WTC11 (cell line): Measurements from ENCODE around the gene SETD2. TPM values are rescaled to one million over a fixed set of nuclear protein-coding genes. Genes with fewer than 3 reads are reported as not detected.

Source experiments
- ATAC-seq: fragments of 200-7000 bp; cut with Tn5 transposase; 2 replicates; pipeline ENCODE4 v1.10.0; 2021; ENCODE audit warnings: mild to moderate bottlenecking, moderate library complexity
- CTCF ChIA-PET: fragments of 300-600 bp; sonication (Branson Sonifier 250); formaldehyde crosslinking; loops from one replicate; lab custom pipeline; 2021; ENCODE audit warnings: antibody characterized with exemption; lab: Charles Lee
- POLR2A ChIA-PET: fragments of 350-600 bp; sonication (Branson Sonifier 250); formaldehyde crosslinking; loops from one replicate; lab custom pipeline; 2021; ENCODE audit warnings: antibody characterized with exemption; lab: Charles Lee
- DNase-seq: peaks from one replicate; pipeline ENCODE4 v3.0.0; 2021; ENCODE audit warnings: low spot score
- H3K27ac Mint-ChIP-seq: 2 replicates; pipeline ENCODE4 v1.8.0; 2021; ENCODE audit warnings: mixed read lengths
- H3K27me3 Mint-ChIP-seq: 2 replicates; pipeline ENCODE4 v1.8.0; 2021; ENCODE audit warnings: low read depth, mild to moderate bottlenecking, moderate library complexity, mixed read lengths
- H3K36me3 Mint-ChIP-seq: 2 replicates; pipeline ENCODE4 v1.8.0; 2021; ENCODE audit warnings: mixed read lengths
- H3K4me1 Mint-ChIP-seq: 2 replicates; pipeline ENCODE4 v1.8.0; 2022; ENCODE audit warnings: mixed read lengths
- H3K4me3 Mint-ChIP-seq: 2 replicates; pipeline ENCODE4 v1.8.0; 2021; ENCODE audit warnings: mild to moderate bottlenecking, moderate library complexity, mixed read lengths
- H3K9me3 Mint-ChIP-seq: 2 replicates; pipeline ENCODE4 v1.8.0; 2021; ENCODE audit warnings: mixed read lengths
- ATF1 ChIP-seq: sonication (generic); formaldehyde crosslinking; IDR thresholded peaks from 2 replicates; pipeline ENCODE4 v1.8.1; 2023; ENCODE audit warnings: mild to moderate bottlenecking, moderate library complexity, missing genetic modification reagents
- CREB1 ChIP-seq: sonication (generic); formaldehyde crosslinking; IDR thresholded peaks from 2 replicates; pipeline ENCODE4 v1.8.0; 2023; ENCODE audit warnings: mild to moderate bottlenecking, missing genetic modification reagents
- EMX1 ChIP-seq: fragments of 250-450 bp; sonication (Bioruptor Pico); IDR thresholded peaks from 2 replicates; pipeline ENCODE4 v1.8.0; 2021; ENCODE audit warnings: mild to moderate bottlenecking
- FOXK1 ChIP-seq: sonication (generic); formaldehyde crosslinking; IDR thresholded peaks from 2 replicates; pipeline ENCODE4 v1.8.0; 2022; ENCODE audit warnings: mild to moderate bottlenecking, moderate library complexity, missing genetic modification reagents
- GABPB1 ChIP-seq: sonication (generic); formaldehyde crosslinking; IDR thresholded peaks from 2 replicates; pipeline ENCODE4 v1.8.1; 2023; ENCODE audit warnings: mild to moderate bottlenecking, missing genetic modification reagents
- IRF1 ChIP-seq: sonication (generic); formaldehyde crosslinking; IDR thresholded peaks from 2 replicates; pipeline ENCODE4 v1.8.0; 2023; ENCODE audit warnings: missing genetic modification reagents
- IRF2 ChIP-seq: sonication (generic); formaldehyde crosslinking; IDR thresholded peaks from 2 replicates; pipeline ENCODE4 v1.8.0; 2022; ENCODE audit warnings: low read depth, missing genetic modification reagents, borderline replicate concordance
- JUN ChIP-seq: sonication (generic); formaldehyde crosslinking; IDR thresholded peaks from 2 replicates; pipeline ENCODE4 v1.8.0; 2023; ENCODE audit warnings: mild to moderate bottlenecking, missing genetic modification reagents
- NFE2L1 ChIP-seq: sonication (generic); formaldehyde crosslinking; IDR thresholded peaks from 2 replicates; pipeline ENCODE4 v1.8.1; 2023; ENCODE audit warnings: missing genetic modification reagents
- RELA ChIP-seq: sonication (generic); formaldehyde crosslinking; IDR thresholded peaks from 2 replicates; pipeline ENCODE4 v1.8.1; 2022; ENCODE audit warnings: missing genetic modification reagents, mild to moderate bottlenecking, borderline replicate concordance
- RORB ChIP-seq: fragments of 250-450 bp; sonication (Bioruptor Pico); IDR thresholded peaks from 2 replicates; pipeline ENCODE4 v1.9.0; 2021; ENCODE audit warnings: mild to moderate bottlenecking
- SMAD3 ChIP-seq: sonication (generic); formaldehyde crosslinking; IDR thresholded peaks from 2 replicates; pipeline ENCODE4 v1.8.0; 2022; ENCODE audit warnings: missing genetic modification reagents, mild to moderate bottlenecking, borderline replicate concordance
- SOX15 ChIP-seq: fragments of 250-450 bp; sonication (Bioruptor Pico); IDR thresholded peaks from 2 replicates; pipeline ENCODE4 v1.9.0; 2021; ENCODE audit warnings: mild to moderate bottlenecking
- TCF7 ChIP-seq: sonication (generic); formaldehyde crosslinking; IDR thresholded peaks from 2 replicates; pipeline ENCODE4 v1.8.0; 2022; ENCODE audit warnings: mild to moderate bottlenecking, low read depth, missing genetic modification reagents, moderate library complexity
- TEAD1 ChIP-seq: sonication (generic); formaldehyde crosslinking; IDR thresholded peaks from 2 replicates; pipeline ENCODE4 v1.8.0; 2022; ENCODE audit warnings: mild to moderate bottlenecking, missing genetic modification reagents
- ZMAT4 ChIP-seq: fragments of 250-450 bp; sonication (Bioruptor Pico); IDR thresholded peaks from 2 replicates; pipeline ENCODE4 v1.9.0; 2021; ENCODE audit warnings: mild to moderate bottlenecking
- total RNA-seq: library from RNA; stranded (reverse); gene quantifications from 3 replicates; pipeline ENCODE4 v1.2.3, GENCODE V29; 2021
- TF ChIP-seq, protein P1 (sequence below): fragments of 250-450 bp; sonication (Bioruptor Pico); conservative IDR thresholded peaks from 2 replicates; pipeline ENCODE4 v1.9.0; 2021; ENCODE audit warnings: mild to moderate bottlenecking
- TF ChIP-seq, protein P2 (sequence below): sonication (generic); formaldehyde crosslinking; IDR thresholded peaks from 2 replicates; pipeline ENCODE4 v1.8.1; 2022; ENCODE audit warnings: mild to moderate bottlenecking, moderate library complexity, missing genetic modification reagents
- TF ChIP-seq, protein P3 (sequence below): fragments of 250-450 bp; sonication (Bioruptor Pico); IDR thresholded peaks from 2 replicates; pipeline ENCODE4 v1.8.0; 2021; ENCODE audit warnings: mild to moderate bottlenecking
- TF ChIP-seq, protein P4 (sequence below): sonication (generic); formaldehyde crosslinking; IDR thresholded peaks from 2 replicates; pipeline ENCODE4 v1.8.0; 2022; ENCODE audit warnings: mild to moderate bottlenecking, missing genetic modification reagents
- TF ChIP-seq, protein P5 (sequence below): sonication (generic); formaldehyde crosslinking; IDR thresholded peaks from 2 replicates; pipeline ENCODE4 v1.8.1; 2023; ENCODE audit warnings: mild to moderate bottlenecking, missing genetic modification reagents

Gene SETD2
- total RNA-seq, 1 experiment from 2014 or later = 39.8 TPM

GRCh38 chr3:47020311-47020710, 143.6 kb downstream of the SETD2 start:
- H3K27me3 Mint-ChIP-seq = no peaks in the 10 kb centered on the region
- POLR2A ChIA-PET = no interaction called here
- CTCF ChIA-PET = no interaction called here
- no peak overlapping the region for H3K4me3 Mint-ChIP-seq
- TF ChIP-seq RORB (CRISPR knock-in tag) (no peak), TEAD1 (CRISPR knock-in tag) (no peak), TCF7 (CRISPR knock-in tag) (no peak), SMAD3 (CRISPR knock-in tag) (no peak), EMX1 (no peak)
- TF ChIP-seq, protein P1, sequence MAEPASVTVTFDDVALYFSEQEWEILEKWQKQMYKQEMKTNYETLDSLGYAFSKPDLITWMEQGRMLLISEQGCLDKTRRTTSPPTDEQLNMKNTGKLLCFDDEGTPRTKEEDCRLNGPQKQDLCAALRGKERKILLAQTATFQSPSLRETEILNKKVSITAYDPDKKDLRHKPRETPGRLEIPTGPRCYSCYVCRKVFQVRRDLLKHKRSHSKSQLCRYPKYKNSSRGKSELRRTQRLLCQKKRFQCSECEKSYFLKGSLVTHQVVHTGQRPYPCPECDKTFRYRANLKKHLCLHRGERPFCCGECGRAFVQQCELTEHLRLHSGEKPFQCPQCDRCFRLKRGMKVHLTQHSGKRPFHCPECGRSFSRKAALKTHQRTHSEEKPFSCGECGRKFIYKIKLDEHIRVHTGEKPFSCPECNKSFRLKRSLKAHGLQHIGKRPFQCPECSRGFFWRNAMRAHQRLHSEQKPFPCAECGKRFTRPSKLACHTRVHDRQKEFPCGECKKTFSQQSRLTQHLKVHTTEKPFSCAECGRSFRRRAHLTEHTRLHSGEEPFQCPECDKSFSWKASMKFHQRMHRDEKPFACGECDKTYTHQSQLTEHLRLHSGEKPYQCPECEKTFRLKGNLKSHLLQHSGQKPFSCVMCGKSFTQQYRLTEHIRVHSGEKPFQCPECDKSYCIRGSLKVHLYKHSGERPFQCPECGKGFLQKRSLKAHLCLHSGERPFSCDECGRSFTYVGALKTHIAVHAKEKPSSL = no peak
- H3K4me1 Mint-ChIP-seq = peaks cover 12% of the 10 kb centered on the region
- no peaks in the 10 kb centered on the region for H3K9me3 Mint-ChIP-seq
- DNase-seq (no peak), ATAC-seq (no peak)
- peaks cover 23% of the 10 kb centered on the region for H3K36me3 Mint-ChIP-seq
- H3K27ac Mint-ChIP-seq = no peak overlapping the region

DNA sequence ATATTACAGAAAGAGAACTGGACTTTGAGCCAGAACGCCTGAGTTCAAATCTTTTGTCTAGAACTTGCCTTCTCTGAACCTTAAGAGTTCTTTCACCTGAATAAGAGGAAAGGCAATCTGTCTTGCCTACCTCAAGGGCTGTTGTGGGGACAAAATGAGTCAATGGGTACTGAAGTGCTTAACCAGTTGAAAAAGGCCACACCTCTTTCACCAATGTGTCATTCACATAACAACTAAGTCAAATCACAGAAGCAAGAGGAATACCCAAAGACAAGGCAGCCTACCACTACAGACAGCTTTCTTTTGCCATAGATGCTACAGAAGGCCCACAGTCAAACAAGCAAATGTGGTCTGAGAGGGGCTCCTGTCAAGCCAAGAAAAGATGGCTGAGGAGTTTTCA, 144.7 kb downstream of the SETD2 start:
- ChIA-PET CTCF (no interaction called here), POLR2A (no interaction called here)
- Mint-ChIP-seq H3K4me1 (peaks cover 7% of the 10 kb centered on the region), H3K27me3 (no peaks in the 10 kb centered on the region), H3K4me3 (no peak overlapping the region), H3K36me3 (peaks cover 23% of the 10 kb centered on the region), H3K27ac (no peak overlapping the region), H3K9me3 (no peaks in the 10 kb centered on the region)
- DNase-seq (no peak), ATAC-seq (no peak)
- TF ChIP-seq FOXK1 (CRISPR knock-in tag) = no peak
- no peak for TF ChIP-seq RELA
- TF ChIP-seq, protein P2, sequence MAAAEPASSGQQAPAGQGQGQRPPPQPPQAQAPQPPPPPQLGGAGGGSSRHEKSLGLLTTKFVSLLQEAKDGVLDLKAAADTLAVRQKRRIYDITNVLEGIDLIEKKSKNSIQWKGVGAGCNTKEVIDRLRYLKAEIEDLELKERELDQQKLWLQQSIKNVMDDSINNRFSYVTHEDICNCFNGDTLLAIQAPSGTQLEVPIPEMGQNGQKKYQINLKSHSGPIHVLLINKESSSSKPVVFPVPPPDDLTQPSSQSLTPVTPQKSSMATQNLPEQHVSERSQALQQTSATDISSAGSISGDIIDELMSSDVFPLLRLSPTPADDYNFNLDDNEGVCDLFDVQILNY (CRISPR knock-in tag) = no peak
- TF ChIP-seq CREB1 (CRISPR knock-in tag) = no peak
- TF ChIP-seq SOX15 (CRISPR knock-in tag) = no peak

DNA sequence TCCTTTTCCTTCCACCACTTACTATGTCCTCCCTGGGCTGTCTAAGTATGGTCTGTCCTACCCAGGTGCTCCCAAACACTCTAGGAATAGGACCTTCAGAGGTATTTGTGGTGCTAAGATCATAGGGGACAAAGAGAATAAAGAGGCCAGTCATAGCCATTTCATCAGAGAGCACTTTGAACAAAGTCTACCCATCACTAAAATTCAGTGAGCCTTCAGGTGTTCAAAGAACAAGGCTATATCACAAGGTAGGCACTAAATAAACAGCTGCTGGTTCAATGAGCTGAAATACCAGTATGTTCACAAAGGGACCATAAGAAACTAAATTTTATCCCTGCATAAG, 145.7 kb downstream of the SETD2 start:
- Mint-ChIP-seq H3K27ac (no peak overlapping the region), H3K27me3 (no peaks in the 10 kb centered on the region), H3K4me3 (no peak overlapping the region), H3K9me3 (no peaks in the 10 kb centered on the region), H3K4me1 (peaks cover 7% of the 10 kb centered on the region), H3K36me3 (peaks cover 23% of the 10 kb centered on the region)
- no peak for DNase-seq
- POLR2A ChIA-PET = interaction anchor here (0.6 to 1.0 kb wide), 2 partner anchors 9 to 180 kb away, joined by 3 read pairs; no protein-coding TSS in a partner anchor
- ATAC-seq = no peak
- CTCF ChIA-PET = interaction anchor here (1.6 kb wide), 1 partner anchor 353 kb away, joined by 9 read pairs; no protein-coding TSS in a partner anchor
- no peak for TF ChIP-seq NFE2L1 (CRISPR knock-in tag)
- no peak for TF ChIP-seq IRF2 (CRISPR knock-in tag)
- TF ChIP-seq ZMAT4 (CRISPR knock-in tag) = no peak
- no peak for TF ChIP-seq JUN (CRISPR knock-in tag)
- 0 out of 2 replicates have a peak, but pooled peaks have one; percentile 18 for TF ChIP-seq GABPB1 (CRISPR knock-in tag)
- TF ChIP-seq ATF1 (CRISPR knock-in tag) = no peak

DNA sequence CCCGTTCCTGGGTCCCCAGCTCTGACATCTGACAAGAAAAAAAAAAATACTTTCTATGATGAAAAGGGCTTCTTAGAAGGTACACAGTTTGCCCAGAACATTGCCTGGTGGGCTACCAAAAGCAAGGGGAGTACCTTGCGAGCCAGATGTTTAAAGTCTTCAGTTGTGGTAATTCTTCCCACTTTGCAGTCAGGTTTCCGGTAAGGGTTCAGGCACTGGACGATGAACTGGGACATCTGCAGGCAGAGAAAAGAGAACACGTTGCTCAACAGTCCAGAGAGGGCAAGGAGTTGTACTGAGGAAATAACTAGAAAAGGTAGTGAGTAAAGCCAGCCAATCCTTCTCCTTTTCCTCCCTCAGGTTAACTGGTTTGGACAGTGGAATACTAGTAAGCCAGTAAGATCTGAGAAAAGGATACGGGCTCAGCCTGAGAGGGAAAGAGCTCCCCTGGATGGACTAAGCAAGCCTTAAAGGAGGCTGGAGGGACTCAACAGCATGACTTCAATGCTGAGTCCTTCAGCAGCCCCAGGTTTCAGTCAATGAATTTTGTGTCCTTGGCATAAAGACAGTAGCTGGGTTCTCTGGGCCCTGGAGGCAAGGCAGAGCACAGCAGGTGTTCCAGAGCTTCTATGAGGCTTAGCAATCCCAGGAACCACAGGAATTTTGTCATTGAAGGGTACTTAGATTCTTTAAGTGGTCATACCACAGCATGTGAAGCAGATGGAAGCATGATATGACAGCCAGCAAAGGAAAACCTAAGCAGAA, 146.2 kb downstream of the SETD2 start:
- ATAC-seq (no peak; the same call in 1 of the 2 replicates), DNase-seq (no peak)
- ChIA-PET CTCF (interaction anchor here (1.6 kb wide), 1 partner anchor 354 kb away, joined by 9 read pairs; no protein-coding TSS in a partner anchor), POLR2A (interaction anchor here (1.0 kb wide), 1 partner anchor 9 kb away, joined by 3 read pairs; no protein-coding TSS in a partner anchor)
- no peaks in the 10 kb centered on the region for H3K27me3 Mint-ChIP-seq
- peaks cover 7% of the 10 kb centered on the region for H3K4me1 Mint-ChIP-seq
- no peaks in the 10 kb centered on the region for H3K9me3 Mint-ChIP-seq
- peaks cover 23% of the 10 kb centered on the region for H3K36me3 Mint-ChIP-seq
- H3K27ac Mint-ChIP-seq = no peak overlapping the region
- no peak overlapping the region for H3K4me3 Mint-ChIP-seq
- TF ChIP-seq IRF1 (CRISPR knock-in tag) (no peak), RORB (CRISPR knock-in tag) (no peak), EMX1 (no peak), RELA (no peak)
- TF ChIP-seq, protein P3, sequence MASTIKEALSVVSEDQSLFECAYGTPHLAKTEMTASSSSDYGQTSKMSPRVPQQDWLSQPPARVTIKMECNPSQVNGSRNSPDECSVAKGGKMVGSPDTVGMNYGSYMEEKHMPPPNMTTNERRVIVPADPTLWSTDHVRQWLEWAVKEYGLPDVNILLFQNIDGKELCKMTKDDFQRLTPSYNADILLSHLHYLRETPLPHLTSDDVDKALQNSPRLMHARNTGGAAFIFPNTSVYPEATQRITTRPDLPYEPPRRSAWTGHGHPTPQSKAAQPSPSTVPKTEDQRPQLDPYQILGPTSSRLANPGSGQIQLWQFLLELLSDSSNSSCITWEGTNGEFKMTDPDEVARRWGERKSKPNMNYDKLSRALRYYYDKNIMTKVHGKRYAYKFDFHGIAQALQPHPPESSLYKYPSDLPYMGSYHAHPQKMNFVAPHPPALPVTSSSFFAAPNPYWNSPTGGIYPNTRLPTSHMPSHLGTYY (CRISPR knock-in tag) = no peak
- TF ChIP-seq, protein P4, sequence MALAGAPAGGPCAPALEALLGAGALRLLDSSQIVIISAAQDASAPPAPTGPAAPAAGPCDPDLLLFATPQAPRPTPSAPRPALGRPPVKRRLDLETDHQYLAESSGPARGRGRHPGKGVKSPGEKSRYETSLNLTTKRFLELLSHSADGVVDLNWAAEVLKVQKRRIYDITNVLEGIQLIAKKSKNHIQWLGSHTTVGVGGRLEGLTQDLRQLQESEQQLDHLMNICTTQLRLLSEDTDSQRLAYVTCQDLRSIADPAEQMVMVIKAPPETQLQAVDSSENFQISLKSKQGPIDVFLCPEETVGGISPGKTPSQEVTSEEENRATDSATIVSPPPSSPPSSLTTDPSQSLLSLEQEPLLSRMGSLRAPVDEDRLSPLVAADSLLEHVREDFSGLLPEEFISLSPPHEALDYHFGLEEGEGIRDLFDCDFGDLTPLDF (CRISPR knock-in tag) = no peak
- TF ChIP-seq, protein P5, sequence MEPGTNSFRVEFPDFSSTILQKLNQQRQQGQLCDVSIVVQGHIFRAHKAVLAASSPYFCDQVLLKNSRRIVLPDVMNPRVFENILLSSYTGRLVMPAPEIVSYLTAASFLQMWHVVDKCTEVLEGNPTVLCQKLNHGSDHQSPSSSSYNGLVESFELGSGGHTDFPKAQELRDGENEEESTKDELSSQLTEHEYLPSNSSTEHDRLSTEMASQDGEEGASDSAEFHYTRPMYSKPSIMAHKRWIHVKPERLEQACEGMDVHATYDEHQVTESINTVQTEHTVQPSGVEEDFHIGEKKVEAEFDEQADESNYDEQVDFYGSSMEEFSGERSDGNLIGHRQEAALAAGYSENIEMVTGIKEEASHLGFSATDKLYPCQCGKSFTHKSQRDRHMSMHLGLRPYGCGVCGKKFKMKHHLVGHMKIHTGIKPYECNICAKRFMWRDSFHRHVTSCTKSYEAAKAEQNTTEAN = no peak
